CD4-positive, alpha-beta memory T cell (primary cell): Measurements from ENCODE around the gene SRGAP1. TPM values are rescaled to one million over a fixed set of nuclear protein-coding genes. Genes with fewer than 3 reads are reported as not detected.
"Not testable (repeated sequence)": the region's sequence is repeated elsewhere in the genome, so short reads cannot be mapped to it uniquely, and the experiment has no call there.

Source experiments
- CTCF ChIA-PET: fragments of 350-600 bp; sonication (Branson Sonifier 250); formaldehyde crosslinking; loops from one replicate; lab custom pipeline; 2021; ENCODE audit warnings: inconsistent platforms; ENCODE audit not compliant: partially characterized antibody; lab: Charles Lee
- POLR2A ChIA-PET: fragments of 350-600 bp; sonication (Branson Sonifier 250); formaldehyde crosslinking; loops from one replicate; lab custom pipeline; 2021; ENCODE audit not compliant: partially characterized antibody; lab: Charles Lee
- DNase-seq, 5 donors: peaks; one replicate each; pipeline versions ENCODE4 v3.0.0 to v3.0.0-alpha.2; 2020 to 2022; ENCODE audit warnings: mixed read lengths in 1 of 5
- H3K27ac ChIP-seq: one replicate; pipeline ENCODE4 v1.7.0; 2013; ENCODE audit warnings: low read depth, low read length
- H3K27me3 ChIP-seq: 2 replicates; pipeline ENCODE4 v1.7.0; 2013; ENCODE audit warnings: mild to moderate bottlenecking, low read length, moderate library complexity; ENCODE audit not compliant: insufficient read depth
- H3K36me3 ChIP-seq: 2 replicates; pipeline ENCODE4 v1.7.0; 2013; ENCODE audit warnings: mild to moderate bottlenecking, low read length, moderate library complexity; ENCODE audit not compliant: insufficient read depth
- H3K4me1 ChIP-seq: 2 replicates; pipeline ENCODE4 v1.7.0; 2013; ENCODE audit warnings: mild to moderate bottlenecking, low read length, moderate library complexity; ENCODE audit not compliant: insufficient read depth
- H3K4me3 ChIP-seq, 2 donors: one replicate each; pipeline ENCODE4 v1.7.0; 2013; ENCODE audit warnings: low read length in 2 of 2, mild to moderate bottlenecking in 1 of 2
- H3K9me3 ChIP-seq, 2 donors: one replicate each; pipeline ENCODE4 v1.7.0; 2013; ENCODE audit warnings: low read length in 2 of 2, control low read depth in 1 of 2; ENCODE audit not compliant: control insufficient read depth in 1 of 2
- H3K27ac Mint-ChIP-seq, 7 donors: one replicate each; pipeline ENCODE4 v1.8.0; 2020 to 2021; ENCODE audit warnings: mixed read lengths in 7 of 7, mild to moderate bottlenecking in 6 of 7, inconsistent platforms in 3 of 7, moderate library complexity in 3 of 7
- H3K27me3 Mint-ChIP-seq, 2 donors: one replicate each; pipeline ENCODE4 v1.8.0; 2020 to 2021; ENCODE audit warnings: mixed read lengths in 2 of 2
- H3K36me3 Mint-ChIP-seq, 2 donors: one replicate each; pipeline ENCODE4 v1.8.0; 2020 to 2021; ENCODE audit warnings: mixed read lengths in 2 of 2, inconsistent platforms in 1 of 2, mild to moderate bottlenecking in 1 of 2
- H3K4me1 Mint-ChIP-seq, 4 donors: one replicate each; pipeline ENCODE4 v1.8.0; 2020 to 2021; ENCODE audit warnings: mixed read lengths in 4 of 4, mild to moderate bottlenecking in 1 of 4
- H3K4me3 Mint-ChIP-seq, 8 donors: one replicate each; pipeline ENCODE4 v1.8.0; 2020 to 2021; ENCODE audit warnings: mixed read lengths in 8 of 8, mild to moderate bottlenecking in 7 of 8, moderate library complexity in 6 of 8, inconsistent platforms in 3 of 8
- H3K9me3 Mint-ChIP-seq, 8 donors: one replicate each; pipeline ENCODE4 v1.8.0; 2020 to 2021; ENCODE audit warnings: mixed read lengths in 8 of 8, mild to moderate bottlenecking in 5 of 8, inconsistent platforms in 3 of 8, moderate library complexity in 1 of 8
- intact Hi-C: fragments of 100-400 bp; cut with micrococcal nuclease; formaldehyde crosslinking; loops from one replicate; pipeline ENCODE4 v1.15.1; 2023
- polyA plus RNA-seq, 2 donors: library from polyadenylated mRNA; unstranded; fragments of 300-500 nt; fragmentation: Illumina TruSeq; gene quantifications; one replicate each; pipeline ENCODE4 v1.2.3, GENCODE V29; 2021
- total RNA-seq, 2 experiments: library from RNA; stranded (reverse); gene quantifications; one replicate each; pipeline ENCODE4 v1.2.3, GENCODE V29; 2021

The SRGAP1 gene
- total and polyA plus RNA-seq, 4 experiments from 2014 or later, result 0.03 to 0.09 TPM; not detected in 2

DNA sequence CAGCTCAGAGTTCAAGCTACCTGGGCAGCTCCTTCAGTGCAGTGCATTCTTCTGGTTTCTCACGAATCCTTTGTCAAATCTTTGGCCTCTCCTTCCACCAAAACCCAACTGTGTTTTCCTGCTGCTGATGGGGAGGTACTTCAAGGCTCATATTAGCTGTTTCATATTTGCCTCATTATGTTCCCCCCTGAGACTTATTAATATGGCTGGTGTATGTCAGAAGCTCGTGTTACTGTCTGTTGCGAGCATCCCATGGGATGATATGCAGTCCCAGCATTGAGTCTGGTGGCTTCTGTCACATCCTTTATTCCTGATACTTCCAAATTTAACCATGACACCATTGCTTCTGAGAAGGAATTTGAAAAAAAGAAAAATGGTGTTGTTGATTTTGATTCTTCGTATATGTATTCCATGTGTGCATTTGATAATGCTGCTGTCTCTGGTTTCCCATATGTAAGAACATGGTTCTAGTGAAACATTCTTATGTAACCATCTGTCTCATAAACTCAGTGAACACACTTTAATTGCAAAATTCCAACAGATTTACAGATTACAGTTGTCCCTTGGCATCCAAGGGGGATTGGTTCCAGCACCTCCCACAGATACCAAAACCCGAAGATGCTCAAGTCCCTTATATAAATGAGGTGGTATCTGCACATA is 228.5 kb downstream of the SRGAP1 start:
- H3K27me3 Mint-ChIP-seq, result peaks cover 2 to 9% of the 10 kb centered on the region in 2 donors
- DNase-seq, result no peak
- H3K4me1 Mint-ChIP-seq, result no peaks in the 10 kb centered on the region
- Histone ChIP-seq H3K36me3 (no peaks in the 10 kb centered on the region), H3K4me1 (no peaks in the 10 kb centered on the region), H3K9me3 (no peaks in the 10 kb centered on the region), H3K4me3 (no peak overlapping the region), H3K27me3 (no peaks in the 10 kb centered on the region), H3K27ac (no peak overlapping the region)
- H3K9me3 Mint-ChIP-seq, result peaks cover 0 to 3% (median 0%) of the 10 kb centered on the region in 8 donors
- H3K36me3 Mint-ChIP-seq, result no peaks in the 10 kb centered on the region
- ChIA-PET CTCF (no interaction called here), POLR2A (no interaction called here)
- no peak overlapping the region for H3K27ac Mint-ChIP-seq
- intact Hi-C loops, result no loop called here
- H3K4me3 Mint-ChIP-seq, result no peak overlapping the region

DNA sequence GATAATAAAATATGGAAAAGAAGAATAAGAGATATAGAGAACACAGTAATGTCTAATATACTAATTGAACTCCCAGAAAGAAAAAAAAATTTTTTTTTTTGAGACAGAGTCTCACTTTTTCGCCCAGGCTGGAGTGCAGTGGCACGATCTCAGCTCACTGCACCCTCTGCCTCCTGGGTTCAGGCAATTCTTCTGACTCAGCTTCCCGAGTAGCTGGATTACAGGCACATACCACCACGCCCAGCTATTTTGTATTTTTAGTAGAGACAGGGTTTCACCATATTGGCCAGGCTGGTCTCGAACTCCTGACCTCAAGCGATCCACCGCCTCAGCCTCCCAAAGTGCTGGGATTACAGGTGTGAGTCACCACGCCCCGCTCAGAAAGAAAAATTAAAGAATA is 232.1 kb downstream of the SRGAP1 start:
- DNase-seq, H3K27ac ChIP-seq, H3K36me3 ChIP-seq, POLR2A ChIA-PET, H3K36me3 Mint-ChIP-seq, H3K27ac Mint-ChIP-seq, H3K27me3 ChIP-seq, H3K4me1 ChIP-seq, H3K4me3 Mint-ChIP-seq, H3K9me3 Mint-ChIP-seq, intact Hi-C loops, H3K4me1 Mint-ChIP-seq, H3K9me3 ChIP-seq, H3K4me3 ChIP-seq: not testable (repeated sequence)
- peaks cover 3 to 12% of the 10 kb centered on the region in 2 donors for H3K27me3 Mint-ChIP-seq
- CTCF ChIA-PET, result interaction anchor here (0.9 kb wide), 1 partner anchor 11 kb away, joined by 3 read pairs; no protein-coding TSS in a partner anchor

DNA sequence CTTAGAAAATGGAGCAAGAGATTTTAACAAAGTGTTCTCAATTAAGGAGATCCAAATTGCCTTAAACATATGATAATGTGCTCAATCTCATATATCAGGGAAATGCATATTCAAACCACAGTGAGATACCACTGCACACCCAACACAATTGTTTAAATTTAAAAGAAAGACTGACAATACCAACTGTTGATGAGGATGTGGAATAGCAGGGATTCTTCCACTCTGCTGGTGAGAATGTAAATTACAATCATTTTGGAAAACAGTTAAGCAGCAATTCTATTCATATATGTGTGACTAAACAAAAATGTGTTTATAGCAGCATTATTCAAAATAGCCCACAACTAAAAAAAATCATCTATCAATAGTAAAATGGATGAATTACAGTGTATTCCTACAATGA is 233.4 kb downstream of the SRGAP1 start:
- no peaks in the 10 kb centered on the region for H3K36me3 ChIP-seq
- no peak for DNase-seq
- Mint-ChIP-seq H3K27me3 (peaks cover 3 to 10% of the 10 kb centered on the region in 2 donors), H3K27ac (no peak overlapping the region), H3K9me3 (peaks cover 0 to 3% (median 0%) of the 10 kb centered on the region in 8 donors), H3K4me3 (no peak overlapping the region), H3K36me3 (no peaks in the 10 kb centered on the region), H3K4me1 (no peaks in the 10 kb centered on the region)
- H3K4me3 ChIP-seq, result no peak overlapping the region
- H3K27ac ChIP-seq, result no peak overlapping the region
- no peaks in the 10 kb centered on the region for H3K27me3 ChIP-seq
- H3K4me1 ChIP-seq, result no peaks in the 10 kb centered on the region
- POLR2A ChIA-PET, result no interaction called here
- H3K9me3 ChIP-seq, result no peaks in the 10 kb centered on the region
- CTCF ChIA-PET, result no interaction called here
- intact Hi-C loops, result no loop called here

DNA sequence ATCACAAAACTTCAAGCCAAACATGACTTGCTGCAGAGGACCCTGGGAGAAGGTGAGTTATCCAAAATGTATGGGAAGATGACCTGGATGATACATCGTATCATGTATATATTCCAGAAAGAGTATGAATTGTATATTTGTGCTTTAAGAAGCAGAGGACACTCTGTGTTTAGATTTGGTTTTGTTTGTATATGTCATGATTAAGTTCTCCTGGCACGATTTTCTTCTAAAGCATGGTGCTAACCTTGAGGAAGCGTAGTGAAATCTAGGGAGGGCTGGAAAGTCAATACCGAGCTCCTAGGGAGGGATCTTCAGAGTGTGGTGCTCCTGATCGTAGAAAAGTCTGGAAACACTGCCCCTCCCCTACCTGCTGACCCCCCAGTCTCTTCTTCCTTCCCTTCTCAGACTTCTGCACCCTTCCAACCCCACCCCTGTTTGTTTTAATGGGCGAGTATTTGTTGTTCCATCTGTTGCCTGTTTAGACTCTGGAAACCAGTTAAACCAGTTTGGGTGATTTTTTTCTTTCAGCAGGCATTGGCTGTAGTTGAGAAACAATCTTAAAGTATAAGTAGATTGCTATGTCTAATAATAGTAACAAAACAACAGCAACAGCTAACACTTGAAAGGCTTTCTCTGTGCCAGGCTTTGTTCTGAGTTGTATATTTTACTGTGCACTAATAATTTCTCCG is 236.0 kb downstream of the SRGAP1 start:
- H3K4me3 Mint-ChIP-seq, result no peak overlapping the region
- Histone ChIP-seq H3K9me3 (no peaks in the 10 kb centered on the region), H3K4me1 (no peaks in the 10 kb centered on the region), H3K27ac (no peak overlapping the region), H3K4me3 (no peak overlapping the region), H3K27me3 (no peaks in the 10 kb centered on the region), H3K36me3 (no peaks in the 10 kb centered on the region)
- intact Hi-C loops, result no loop called here
- DNase-seq, result no peak
- no peaks in the 10 kb centered on the region for H3K36me3 Mint-ChIP-seq
- H3K9me3 Mint-ChIP-seq, result no peaks in the 10 kb centered on the region
- POLR2A ChIA-PET, result no interaction called here
- CTCF ChIA-PET, result no interaction called here
- H3K27ac Mint-ChIP-seq, result no peak overlapping the region
- H3K4me1 Mint-ChIP-seq, result no peaks in the 10 kb centered on the region
- H3K27me3 Mint-ChIP-seq, result peaks cover 1 to 12% of the 10 kb centered on the region in 2 donors

DNA sequence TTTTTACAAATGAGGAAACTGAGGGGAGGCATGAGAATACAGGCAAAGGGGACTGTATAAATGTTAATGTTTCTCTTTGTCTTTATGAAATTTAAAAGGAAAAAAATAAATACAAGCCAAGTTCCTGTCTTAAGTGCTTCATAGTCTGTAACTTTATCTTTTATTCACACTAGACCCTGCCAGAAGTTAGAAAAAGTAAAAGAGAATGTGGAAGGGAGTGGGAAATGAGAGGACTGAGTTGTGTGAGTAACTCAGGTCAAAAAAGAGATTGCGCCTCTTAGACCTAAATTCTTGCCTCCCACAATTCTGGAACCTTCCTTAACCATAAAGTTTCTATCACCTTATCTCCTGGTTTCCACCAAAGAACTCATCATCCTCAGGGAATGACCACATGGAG is 236.5 kb downstream of the SRGAP1 start:
- intact Hi-C loops, result no loop called here
- no peak overlapping the region for H3K4me3 Mint-ChIP-seq
- H3K27ac ChIP-seq, result no peak overlapping the region
- no peaks in the 10 kb centered on the region for H3K36me3 ChIP-seq
- H3K4me1 Mint-ChIP-seq, result no peaks in the 10 kb centered on the region
- no peaks in the 10 kb centered on the region for H3K9me3 Mint-ChIP-seq
- no peak overlapping the region for H3K4me3 ChIP-seq
- H3K27me3 ChIP-seq, result no peaks in the 10 kb centered on the region
- no peak for DNase-seq
- no peaks in the 10 kb centered on the region for H3K36me3 Mint-ChIP-seq
- H3K4me1 ChIP-seq, result no peaks in the 10 kb centered on the region
- H3K9me3 ChIP-seq, result no peaks in the 10 kb centered on the region
- POLR2A ChIA-PET, result no interaction called here
- no peak overlapping the region for H3K27ac Mint-ChIP-seq
- CTCF ChIA-PET, result no interaction called here
- peaks cover 1 to 12% of the 10 kb centered on the region in 2 donors for H3K27me3 Mint-ChIP-seq

DNA sequence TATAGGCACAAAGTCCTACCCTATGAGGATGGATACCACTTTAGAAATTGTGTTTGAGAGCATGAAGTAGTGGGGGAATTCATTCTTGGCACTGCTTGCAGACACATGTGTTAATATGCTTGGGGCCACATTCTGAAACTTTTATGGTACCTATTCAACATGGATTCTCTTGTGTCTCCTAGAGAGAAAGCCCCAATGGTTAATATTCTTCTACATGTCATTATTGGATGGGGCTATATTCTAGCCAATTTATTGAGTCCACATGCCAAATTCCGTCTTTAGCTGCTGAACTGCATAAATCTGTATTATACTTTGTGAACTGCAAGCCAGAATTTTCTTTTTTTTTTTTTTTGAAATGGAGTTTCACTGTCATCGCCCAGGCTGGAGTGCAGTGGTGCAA is 237.6 kb downstream of the SRGAP1 start:
- no peak overlapping the region for H3K27ac Mint-ChIP-seq
- ChIA-PET POLR2A (no interaction called here), CTCF (no interaction called here)
- H3K4me1 Mint-ChIP-seq, result no peaks in the 10 kb centered on the region
- H3K27ac ChIP-seq, result no peak overlapping the region
- H3K36me3 Mint-ChIP-seq, result no peaks in the 10 kb centered on the region
- H3K36me3 ChIP-seq, result no peaks in the 10 kb centered on the region
- H3K9me3 Mint-ChIP-seq, result no peaks in the 10 kb centered on the region
- no peak for DNase-seq
- no peak overlapping the region for H3K4me3 Mint-ChIP-seq
- H3K4me3 ChIP-seq, result no peak overlapping the region
- H3K27me3 ChIP-seq, result no peaks in the 10 kb centered on the region
- H3K4me1 ChIP-seq, result no peaks in the 10 kb centered on the region
- peaks cover 1 to 11% of the 10 kb centered on the region in 2 donors for H3K27me3 Mint-ChIP-seq
- intact Hi-C loops, result no loop called here
- no peaks in the 10 kb centered on the region for H3K9me3 ChIP-seq

DNA sequence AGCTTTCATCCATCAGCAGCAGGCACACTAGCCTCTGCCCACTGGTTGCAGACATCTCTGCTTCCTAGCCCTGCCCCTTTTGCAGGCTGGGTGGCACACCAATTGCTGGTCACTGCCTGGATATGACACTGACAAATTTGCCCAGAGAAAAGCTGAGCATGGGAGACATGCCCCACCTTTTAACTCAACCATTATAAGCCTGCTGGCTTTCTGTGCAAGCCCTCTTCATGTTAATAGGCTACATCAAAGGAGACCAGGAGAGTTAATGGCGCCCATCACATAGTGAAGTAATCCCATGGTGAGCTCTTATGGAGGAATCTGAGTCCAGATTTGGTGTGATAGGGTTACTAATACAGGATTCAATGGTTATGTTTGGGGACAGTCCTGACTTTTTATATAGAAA is 238.4 kb downstream of the SRGAP1 start:
- Mint-ChIP-seq H3K9me3 (no peaks in the 10 kb centered on the region), H3K27me3 (peaks cover 1 to 9% of the 10 kb centered on the region in 2 donors), H3K36me3 (no peaks in the 10 kb centered on the region), H3K4me3 (no peak overlapping the region), H3K27ac (no peak overlapping the region), H3K4me1 (no peaks in the 10 kb centered on the region)
- no peaks in the 10 kb centered on the region for H3K4me1 ChIP-seq
- no peaks in the 10 kb centered on the region for H3K27me3 ChIP-seq
- no peak overlapping the region for H3K4me3 ChIP-seq
- DNase-seq, result no peak
- no peaks in the 10 kb centered on the region for H3K36me3 ChIP-seq
- intact Hi-C loops, result no loop called here
- no peak overlapping the region for H3K27ac ChIP-seq
- no peaks in the 10 kb centered on the region for H3K9me3 ChIP-seq
- CTCF ChIA-PET, result no interaction called here
- POLR2A ChIA-PET, result no interaction called here
